ENCODE results near the gene ARF1.

Gene ARF1

DNA sequence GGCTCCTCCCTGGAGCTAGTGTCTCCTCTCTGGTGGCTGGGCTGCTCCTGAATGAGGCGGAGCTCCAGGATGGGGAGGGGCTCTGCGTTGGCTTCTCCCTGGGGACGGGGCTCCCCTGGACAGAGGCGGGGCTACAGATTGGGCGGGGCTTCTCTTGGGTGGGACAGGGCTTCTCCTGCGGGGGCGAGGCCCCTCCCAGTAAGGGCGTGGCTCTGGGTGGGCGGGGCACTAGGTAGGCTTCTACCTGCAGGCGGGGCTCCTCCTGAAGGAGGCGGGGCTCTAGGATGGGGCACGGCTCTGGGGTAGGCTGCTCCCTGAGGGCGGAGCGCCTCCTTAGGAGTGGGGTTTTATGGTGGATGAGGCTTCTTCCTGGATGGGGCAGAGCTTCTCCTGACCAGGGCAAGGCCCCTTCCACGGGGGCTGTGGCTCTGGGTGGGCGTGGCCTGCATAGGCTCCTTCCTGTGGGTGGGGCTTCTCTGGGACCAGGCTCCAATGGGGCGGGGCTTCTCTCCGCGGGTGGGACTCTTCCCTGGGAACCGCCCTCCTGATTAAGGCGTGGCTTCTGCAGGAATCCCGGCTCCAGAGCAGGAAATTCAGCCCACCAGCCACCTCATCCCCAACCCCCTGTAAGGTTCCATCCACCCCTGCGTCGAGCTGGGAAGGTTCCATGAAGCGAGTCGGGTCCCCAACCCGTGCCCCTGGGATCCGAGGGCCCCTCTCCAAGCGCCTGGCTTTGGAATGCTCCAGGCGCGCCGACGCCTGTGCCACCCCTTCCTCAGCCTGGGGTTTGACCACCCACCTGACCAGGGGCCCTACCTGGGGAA is 22.7 kb upstream of the ARF1 start:
- no peak for DNase-seq (ENCODE audit: low read depth)
- TF ChIP-seq, protein P1, sequence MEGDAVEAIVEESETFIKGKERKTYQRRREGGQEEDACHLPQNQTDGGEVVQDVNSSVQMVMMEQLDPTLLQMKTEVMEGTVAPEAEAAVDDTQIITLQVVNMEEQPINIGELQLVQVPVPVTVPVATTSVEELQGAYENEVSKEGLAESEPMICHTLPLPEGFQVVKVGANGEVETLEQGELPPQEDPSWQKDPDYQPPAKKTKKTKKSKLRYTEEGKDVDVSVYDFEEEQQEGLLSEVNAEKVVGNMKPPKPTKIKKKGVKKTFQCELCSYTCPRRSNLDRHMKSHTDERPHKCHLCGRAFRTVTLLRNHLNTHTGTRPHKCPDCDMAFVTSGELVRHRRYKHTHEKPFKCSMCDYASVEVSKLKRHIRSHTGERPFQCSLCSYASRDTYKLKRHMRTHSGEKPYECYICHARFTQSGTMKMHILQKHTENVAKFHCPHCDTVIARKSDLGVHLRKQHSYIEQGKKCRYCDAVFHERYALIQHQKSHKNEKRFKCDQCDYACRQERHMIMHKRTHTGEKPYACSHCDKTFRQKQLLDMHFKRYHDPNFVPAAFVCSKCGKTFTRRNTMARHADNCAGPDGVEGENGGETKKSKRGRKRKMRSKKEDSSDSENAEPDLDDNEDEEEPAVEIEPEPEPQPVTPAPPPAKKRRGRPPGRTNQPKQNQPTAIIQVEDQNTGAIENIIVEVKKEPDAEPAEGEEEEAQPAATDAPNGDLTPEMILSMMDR (IDR thresholded peaks at IDR 0.05; ENCODE audit: control insufficient read depth, insufficient read depth, low read depth, low read length, missing control alignments): no peak
- H3K4me3 ChIP-seq (ENCODE audit: control insufficient read depth, low read depth, low read length): no peak overlapping the region

DNA sequence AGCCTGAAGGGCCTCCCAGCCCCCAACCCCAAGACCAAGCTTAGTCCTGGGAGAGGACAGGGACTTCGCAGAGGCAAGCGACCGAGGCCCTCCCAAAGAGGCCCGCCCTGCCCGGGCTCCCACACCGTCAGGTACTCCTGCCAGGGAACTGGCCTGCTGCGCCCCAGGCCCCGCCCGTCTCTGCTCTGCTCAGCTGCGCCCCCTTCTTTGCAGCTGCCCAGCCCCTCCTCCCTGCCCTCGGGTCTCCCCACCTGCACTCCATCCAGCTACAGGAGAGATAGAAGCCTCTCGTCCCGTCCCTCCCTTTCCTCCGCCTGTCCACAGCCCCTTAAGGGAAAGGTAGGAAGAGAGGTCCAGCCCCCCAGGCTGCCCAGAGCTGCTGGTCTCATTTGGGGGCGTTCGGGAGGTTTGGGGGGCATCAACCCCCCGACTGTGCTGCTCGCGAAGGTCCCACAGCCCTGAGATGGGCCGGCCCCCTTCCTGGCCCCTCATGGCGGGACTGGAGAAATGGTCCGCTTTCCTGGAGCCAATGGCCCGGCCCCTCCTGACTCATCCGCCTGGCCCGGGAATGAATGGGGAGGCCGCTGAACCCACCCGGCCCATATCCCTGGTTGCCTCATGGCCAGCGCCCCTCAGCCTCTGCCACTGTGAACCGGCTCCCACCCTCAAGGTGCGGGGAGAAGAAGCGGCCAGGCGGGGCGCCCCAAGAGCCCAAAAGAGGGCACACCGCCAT is 21.9 kb upstream of the ARF1 start:
- DNase-seq (ENCODE audit: low read depth): no peak
- TF ChIP-seq, protein P1 (IDR thresholded peaks at IDR 0.05; ENCODE audit: control insufficient read depth, insufficient read depth, low read depth, low read length, missing control alignments): no peak
- H3K4me3 ChIP-seq (ENCODE audit: control insufficient read depth, low read depth, low read length): no peak overlapping the region; the same call in 1 of the 2 replicates

DNA sequence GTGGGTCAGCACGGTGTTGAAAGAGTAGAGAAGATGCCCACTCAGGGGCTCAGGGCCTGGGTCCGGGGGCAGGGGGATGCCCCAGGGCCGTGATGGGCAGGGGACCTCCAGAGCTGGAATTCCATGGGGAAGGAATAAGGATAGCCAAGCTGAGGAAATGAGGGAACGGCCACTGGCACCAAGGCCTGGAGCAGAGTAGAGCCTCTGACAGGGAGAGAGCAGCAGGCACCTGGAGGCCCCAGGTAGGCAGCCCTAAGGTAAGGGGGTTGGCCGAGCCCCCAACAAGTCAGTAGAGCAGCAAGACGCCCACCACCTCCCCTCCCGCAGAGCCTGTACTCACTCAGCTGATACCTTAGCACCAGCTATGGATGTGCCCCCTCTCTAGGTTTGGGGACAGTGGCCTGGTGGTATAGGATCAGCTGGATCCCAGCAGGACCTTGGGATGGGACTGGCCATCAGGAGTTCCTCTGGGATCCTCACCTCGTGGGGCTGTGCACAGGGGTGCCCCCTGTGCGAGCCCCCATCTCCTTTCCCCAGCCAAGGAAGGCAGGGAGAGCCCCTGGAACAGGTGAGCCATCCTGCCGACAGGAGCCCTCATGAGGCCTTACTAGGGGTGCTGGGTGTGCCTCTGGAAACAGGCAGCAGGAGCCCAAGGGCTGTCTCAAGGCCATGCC is 21.0 kb upstream of the ARF1 start:
- TF ChIP-seq, protein P1 (IDR thresholded peaks at IDR 0.05; ENCODE audit: control insufficient read depth, insufficient read depth, low read depth, low read length, missing control alignments): no peak
- DNase-seq (ENCODE audit: low read depth): no peak
- H3K4me3 ChIP-seq (ENCODE audit: control insufficient read depth, low read depth, low read length): no peak overlapping the region

DNA sequence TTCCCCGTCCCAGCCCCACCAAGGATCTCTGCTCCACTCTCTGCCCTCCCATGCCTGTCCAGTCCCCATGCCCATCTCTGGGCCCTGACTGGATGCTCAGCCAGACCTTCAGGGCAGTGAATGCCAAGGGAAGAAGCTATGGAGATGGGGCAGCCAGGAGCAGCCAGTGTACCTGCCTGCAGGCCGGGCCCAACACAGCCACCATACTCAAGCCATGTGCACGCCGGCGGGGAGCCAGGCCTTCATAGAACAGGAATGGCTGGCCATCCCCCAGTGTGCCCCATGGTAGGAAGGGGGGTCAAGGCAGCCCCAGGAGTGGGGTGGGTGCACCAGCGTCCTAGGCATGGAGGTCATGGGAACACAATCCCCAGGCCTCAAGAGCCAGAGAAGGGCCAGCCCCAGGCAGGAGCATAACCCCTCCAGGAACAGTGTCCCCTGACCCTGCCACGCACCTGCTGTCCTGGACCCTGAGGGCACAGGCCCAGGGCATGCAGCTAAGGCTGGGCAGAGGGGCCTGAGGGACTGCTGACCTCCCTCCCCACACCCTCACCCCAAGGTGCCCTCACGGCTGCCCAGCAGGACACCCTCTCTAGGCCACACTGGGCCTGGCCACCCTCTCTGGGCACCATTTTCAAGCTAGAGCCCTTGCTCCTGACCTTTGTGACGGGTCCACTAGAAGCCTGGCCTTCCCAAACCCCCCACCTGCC is 20.3 kb upstream of the ARF1 start:
- TF ChIP-seq, protein P1 (IDR thresholded peaks at IDR 0.05; ENCODE audit: control insufficient read depth, insufficient read depth, low read depth, low read length, missing control alignments): no peak
- no peak overlapping the region for H3K4me3 ChIP-seq (ENCODE audit: control insufficient read depth, low read depth, low read length)
- DNase-seq (ENCODE audit: low read depth): no peak

DNA sequence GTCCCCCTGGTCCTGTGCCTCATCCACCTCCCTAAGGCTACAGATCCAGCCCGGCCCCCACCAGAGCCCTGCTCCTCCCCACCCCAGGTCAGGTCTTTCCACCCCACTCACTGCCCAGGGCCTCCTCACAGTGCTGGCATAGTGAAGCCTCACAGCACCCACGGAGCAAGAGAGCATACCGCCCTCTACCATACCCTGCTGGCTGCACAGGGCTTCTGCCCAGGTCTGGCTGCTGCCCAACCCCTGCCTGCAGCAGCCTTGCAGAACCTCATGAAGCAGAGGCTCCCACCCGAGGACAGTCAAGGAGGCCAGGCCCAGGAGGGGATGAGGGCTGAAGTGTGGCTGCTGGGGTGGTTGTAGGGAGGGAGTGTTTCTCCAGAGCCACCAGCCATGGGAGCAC is 19.7 kb upstream of the ARF1 start:
- TF ChIP-seq, protein P1 (IDR thresholded peaks at IDR 0.05; ENCODE audit: control insufficient read depth, insufficient read depth, low read depth, low read length, missing control alignments): no peak
- DNase-seq (ENCODE audit: low read depth): no peak
- no peak overlapping the region for H3K4me3 ChIP-seq (ENCODE audit: control insufficient read depth, low read depth, low read length)
